Measurements from ENCODE around the gene ERFE. TPM values are rescaled to one million over a fixed set of nuclear protein-coding genes. Genes with fewer than 3 reads are reported as not detected.

The ERFE gene
- polyA plus RNA-seq, 1 donor from 2014 or later: not detected

Other genes starting within 250 kb of the ERFE start
- gene UBE2F, start 192.0 kb upstream of the ERFE start, polyA plus RNA-seq: 48.4 TPM
- gene SCLY, start 98.0 kb upstream of the ERFE start, polyA plus RNA-seq: 18.5 TPM
- gene ESPNL, start 58.6 kb upstream of the ERFE start, polyA plus RNA-seq: 5.5 TPM
- not detected for gene KLHL30, start 20.3 kb upstream of the ERFE start, polyA plus RNA-seq
- 50.2 TPM for gene ILKAP, start 44.7 kb downstream of the ERFE start, polyA plus RNA-seq
- gene HES6, start 81.1 kb downstream of the ERFE start, polyA plus RNA-seq: 3.3 TPM
- gene PER2, start 129.6 kb downstream of the ERFE start, polyA plus RNA-seq: 9.4 TPM
- gene TRAF3IP1, start 161.5 kb downstream of the ERFE start, polyA plus RNA-seq: 6.6 TPM

Measured in IgD-negative memory B cell (primary cell).